WERI-Rb-1 (cell line): ENCODE results near the gene KLK15.

Experiments
- DNase-seq: peaks from one replicate; pipeline ENCODE4 v3.0.0-alpha.2; 2020
- H3K27ac ChIP-seq: fragments of 250-450 bp; sonication (Bioruptor Pico); 2 replicates; pipeline ENCODE4 v1.5.1; 2020; ENCODE audit warnings: mild to moderate bottlenecking, moderate library complexity
- H3K27me3 ChIP-seq: fragments of 250-450 bp; sonication (Bioruptor Pico); 2 replicates; pipeline ENCODE4 v1.5.1; 2021; ENCODE audit warnings: mild to moderate bottlenecking, low read depth, moderate library complexity; ENCODE audit not compliant: insufficient read depth, severe bottlenecking
- H3K36me3 ChIP-seq: fragments of 250-450 bp; sonication (Bioruptor Pico); 2 replicates; pipeline ENCODE4 v1.5.1; 2020; ENCODE audit warnings: mild to moderate bottlenecking, moderate library complexity
- H3K4me3 ChIP-seq: 2 replicates; pipeline ENCODE4 v1.5.1; 2011; ENCODE audit warnings: low read depth, mild to moderate bottlenecking, control low read depth, low read length
- H3K9me3 ChIP-seq: fragments of 250-450 bp; sonication (Bioruptor Pico); 2 replicates; pipeline ENCODE4 v1.5.1; 2021; ENCODE audit warnings: mild to moderate bottlenecking, moderate library complexity; ENCODE audit not compliant: severe bottlenecking
- TF ChIP-seq, protein P1 (sequence below): IDR thresholded peaks from 2 replicates; pipeline ENCODE4 v1.5.1; 2011; ENCODE audit warnings: low read depth, mild to moderate bottlenecking, control low read depth, inconsistent platforms, low read length

The KLK15 gene

DNA sequence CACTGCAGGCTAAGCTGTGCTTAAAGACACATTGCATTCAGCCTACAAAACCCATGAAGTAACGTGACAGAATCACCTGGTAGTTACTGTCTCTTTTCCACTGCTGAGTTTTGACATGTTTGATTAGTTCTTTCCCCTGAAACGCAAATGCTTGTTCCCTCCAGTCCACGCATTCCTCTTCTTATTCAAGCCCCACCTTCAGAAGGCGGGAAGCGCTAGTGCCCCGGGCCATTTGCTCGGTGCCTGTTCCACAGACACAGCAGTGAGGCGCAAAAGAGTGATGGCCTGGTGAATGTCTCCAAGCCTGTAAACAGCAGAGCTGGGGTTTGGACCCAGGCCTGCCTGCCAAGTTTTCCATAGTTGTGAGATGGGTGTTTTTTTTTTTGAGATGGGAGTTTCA lies 32.3 kb downstream of the KLK15 start:
- Histone ChIP-seq H3K27ac (no peak overlapping the region), H3K9me3 (no peaks in the 10 kb centered on the region), H3K27me3 (no peaks in the 10 kb centered on the region), H3K4me3 (no peak overlapping the region), H3K36me3 (peaks cover 75% of the 10 kb centered on the region)
- DNase-seq: no peak
- TF ChIP-seq, protein P1, sequence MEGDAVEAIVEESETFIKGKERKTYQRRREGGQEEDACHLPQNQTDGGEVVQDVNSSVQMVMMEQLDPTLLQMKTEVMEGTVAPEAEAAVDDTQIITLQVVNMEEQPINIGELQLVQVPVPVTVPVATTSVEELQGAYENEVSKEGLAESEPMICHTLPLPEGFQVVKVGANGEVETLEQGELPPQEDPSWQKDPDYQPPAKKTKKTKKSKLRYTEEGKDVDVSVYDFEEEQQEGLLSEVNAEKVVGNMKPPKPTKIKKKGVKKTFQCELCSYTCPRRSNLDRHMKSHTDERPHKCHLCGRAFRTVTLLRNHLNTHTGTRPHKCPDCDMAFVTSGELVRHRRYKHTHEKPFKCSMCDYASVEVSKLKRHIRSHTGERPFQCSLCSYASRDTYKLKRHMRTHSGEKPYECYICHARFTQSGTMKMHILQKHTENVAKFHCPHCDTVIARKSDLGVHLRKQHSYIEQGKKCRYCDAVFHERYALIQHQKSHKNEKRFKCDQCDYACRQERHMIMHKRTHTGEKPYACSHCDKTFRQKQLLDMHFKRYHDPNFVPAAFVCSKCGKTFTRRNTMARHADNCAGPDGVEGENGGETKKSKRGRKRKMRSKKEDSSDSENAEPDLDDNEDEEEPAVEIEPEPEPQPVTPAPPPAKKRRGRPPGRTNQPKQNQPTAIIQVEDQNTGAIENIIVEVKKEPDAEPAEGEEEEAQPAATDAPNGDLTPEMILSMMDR: no peak

DNA sequence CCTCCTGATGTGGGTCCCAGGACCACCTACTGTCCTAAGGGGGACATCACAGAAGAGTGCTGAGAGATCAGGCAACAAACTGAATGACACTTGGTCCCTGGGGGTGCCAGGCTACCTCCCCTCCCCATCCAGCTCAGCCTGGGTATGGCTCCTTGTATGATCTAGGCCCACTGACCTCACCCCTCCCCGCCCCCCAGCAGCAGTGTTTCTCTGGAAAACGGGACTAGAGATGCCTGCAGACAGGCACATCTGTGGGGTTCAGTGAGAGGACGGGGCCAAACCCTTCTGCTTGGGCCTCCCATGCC lies 33.9 kb downstream of the KLK15 start:
- TF ChIP-seq, protein P1: no peak
- Histone ChIP-seq H3K4me3 (no peak overlapping the region), H3K9me3 (no peaks in the 10 kb centered on the region), H3K27me3 (no peaks in the 10 kb centered on the region), H3K36me3 (peaks cover 85% of the 10 kb centered on the region), H3K27ac (no peak overlapping the region)
- no peak for DNase-seq

DNA sequence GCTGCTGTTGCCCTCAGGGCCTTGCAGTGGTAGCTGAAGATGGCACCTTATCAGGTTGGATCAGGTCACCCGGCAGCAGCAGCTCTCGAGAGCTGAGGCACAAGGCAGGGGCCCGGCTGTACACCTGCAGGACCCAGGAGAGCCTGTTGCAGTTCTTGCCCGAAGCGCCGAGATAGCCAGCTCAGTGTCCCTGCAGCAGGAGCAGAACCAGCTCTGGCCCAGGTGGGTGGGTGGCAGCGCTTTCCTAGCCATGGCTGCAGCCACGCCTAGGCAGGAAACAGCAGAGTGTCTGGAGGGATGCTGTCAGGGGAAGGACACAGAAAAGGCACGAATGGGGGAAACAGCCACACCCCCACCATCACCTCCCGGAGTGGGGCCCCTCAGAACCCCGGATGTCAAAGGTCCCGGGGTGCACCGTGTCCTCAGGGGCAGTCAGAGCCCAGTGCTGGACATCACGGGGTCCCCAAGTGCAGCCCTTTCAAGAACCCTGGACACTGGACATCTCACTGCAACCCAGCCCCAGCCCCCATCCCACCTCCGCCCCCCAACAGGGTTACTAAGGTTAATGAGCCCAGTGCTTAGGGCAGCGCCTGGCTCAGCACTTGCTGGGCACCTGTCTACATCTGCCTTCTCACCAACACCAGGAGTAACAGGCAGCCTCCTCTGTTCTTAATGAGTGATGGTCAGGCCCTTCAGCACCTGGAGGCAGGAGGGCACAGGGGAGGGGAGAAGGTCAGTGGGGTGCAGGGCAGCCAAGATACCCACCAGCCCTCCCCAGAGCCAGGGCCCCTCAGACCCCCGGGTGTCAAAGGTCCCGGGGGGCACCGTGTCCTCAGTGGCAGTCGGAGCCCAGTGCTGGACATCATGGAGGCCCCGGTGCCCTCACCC lies 34.5 kb downstream of the KLK15 start:
- Histone ChIP-seq H3K36me3 (peaks cover 85% of the 10 kb centered on the region), H3K27ac (no peak overlapping the region)

DNA sequence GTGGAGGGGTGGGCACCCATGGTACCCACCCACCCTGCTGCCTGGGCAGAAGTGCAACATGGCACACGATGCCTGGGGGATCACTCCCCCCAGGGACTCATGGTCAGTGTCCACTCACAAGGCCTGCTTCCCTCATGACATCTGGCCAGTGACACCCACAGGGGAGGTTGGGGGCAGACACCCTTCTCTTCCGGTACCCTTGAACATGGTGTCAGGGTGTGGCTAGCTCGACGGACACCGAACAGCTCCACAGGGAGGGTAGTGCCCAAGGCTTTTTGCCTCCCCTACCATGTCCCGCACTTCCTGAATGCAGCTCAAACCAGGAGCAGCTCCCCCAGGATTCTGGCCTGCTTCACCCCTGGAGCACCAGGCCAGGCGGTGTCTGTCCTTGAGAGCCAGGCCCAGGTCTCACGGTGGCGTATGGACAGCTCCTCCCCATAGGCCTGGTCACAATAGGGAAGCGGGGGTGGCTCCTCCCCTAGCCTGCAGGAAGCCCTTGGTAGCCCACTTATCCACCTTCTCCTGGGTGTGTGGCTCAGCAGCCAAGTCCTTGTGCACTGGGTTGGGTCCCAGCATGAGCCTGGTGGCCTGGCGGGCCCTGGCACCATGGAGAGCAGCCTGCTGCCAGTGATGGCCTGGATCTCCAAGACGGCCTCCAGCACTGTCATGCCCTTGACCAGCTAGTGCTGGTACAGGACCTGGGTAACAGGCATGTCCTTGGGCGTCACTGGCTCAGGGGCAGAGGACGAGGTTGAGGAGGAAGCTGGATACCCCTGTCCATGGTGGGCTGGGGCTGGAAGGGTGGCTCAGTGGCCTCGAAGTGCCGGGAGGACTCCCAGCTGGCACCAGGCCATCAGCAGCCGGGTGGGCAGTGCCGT lies 35.4 kb downstream of the KLK15 start:
- no peak for DNase-seq
- Histone ChIP-seq H3K4me3 (no peak overlapping the region), H3K36me3 (peaks cover 77% of the 10 kb centered on the region), H3K27ac (no peak overlapping the region), H3K27me3 (no peaks in the 10 kb centered on the region), H3K9me3 (no peaks in the 10 kb centered on the region)
- TF ChIP-seq, protein P1: no peak

More for the DNA sequence above, 34.5 kb downstream of the KLK15 start:
- Histone ChIP-seq H3K4me3 (no peak overlapping the region), H3K27me3 (no peaks in the 10 kb centered on the region), H3K9me3 (no peaks in the 10 kb centered on the region)
- DNase-seq: no peak
- TF ChIP-seq, protein P1: no peak

DNA sequence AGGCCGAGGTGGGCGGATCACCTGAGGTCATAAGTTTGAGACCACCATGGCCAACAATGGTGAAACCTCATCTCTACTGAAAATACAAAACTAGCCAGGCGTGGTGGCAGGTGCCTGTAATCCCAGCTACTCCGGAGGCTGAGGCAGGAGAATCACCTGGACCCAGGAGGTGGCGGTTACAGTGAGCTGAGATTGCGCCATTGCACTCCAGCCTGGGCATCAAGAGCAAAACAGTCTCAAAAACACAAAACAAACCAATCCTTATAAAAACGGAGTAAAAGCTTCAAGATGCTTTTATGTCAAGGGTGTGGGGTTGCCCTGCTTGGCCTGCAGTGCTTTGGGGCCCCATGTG lies 36.0 kb downstream of the KLK15 start:
- H3K9me3 ChIP-seq: no peaks in the 10 kb centered on the region
- no peak for DNase-seq
- no peak overlapping the region for H3K4me3 ChIP-seq
- TF ChIP-seq, protein P1: no peak
- H3K27ac ChIP-seq: no peak overlapping the region
- H3K27me3 ChIP-seq: no peaks in the 10 kb centered on the region
- peaks cover 71% of the 10 kb centered on the region for H3K36me3 ChIP-seq
